Ureter (tissue), 1 donor: ENCODE results near the gene SPACA5. TPM values are rescaled to one million over a fixed set of nuclear protein-coding genes. Genes with fewer than 3 reads are reported as not detected.
"Not testable (repeated sequence)": the region's sequence is repeated elsewhere in the genome, so short reads cannot be mapped to it uniquely, and the experiment has no call there.

Source experiments
- DNase-seq: peaks from one replicate; pipeline ENCODE4 v3.0.0-alpha.2; 2020; ENCODE audit warnings: low spot score
- total RNA-seq: library from RNA; stranded (reverse); gene quantifications from one replicate; pipeline ENCODE4 v1.2.4, GENCODE V29; 2023
- donor health status: DM: yes; HTN: yes; CAD: no.

The SPACA5 gene
- total RNA-seq, 1 donor from 2014 or later, result not detected

- peak; percentile 75 for DNase-seq
Observed at GRCh38 chrX:48021026-48021900, 14.5 kb downstream of the SPACA5 start.

GRCh38 chrX:48022100-48022499 lies 15.3 kb downstream of the SPACA5 start:
- DNase-seq, result no peak

GRCh38 chrX:48022738-48023137 lies 15.9 kb downstream of the SPACA5 start:
- no peak for DNase-seq

GRCh38 chrX:48025561-48025960 lies 18.8 kb downstream of the SPACA5 start:
- DNase-seq, result no peak

GRCh38 chrX:48027545-48027944 lies 20.8 kb downstream of the SPACA5 start:
- DNase-seq, result not testable (repeated sequence)

GRCh38 chrX:48028091-48028490 lies 21.3 kb downstream of the SPACA5 start:
- no peak for DNase-seq

- no peak for DNase-seq
Observed at GRCh38 chrX:48030237-48030636, 23.4 kb downstream of the SPACA5 start.

- not testable (repeated sequence) for DNase-seq
Observed at GRCh38 chrX:48030641-48031173, 23.9 kb downstream of the SPACA5 start.

GRCh38 chrX:48035891-48036290 lies 29.1 kb downstream of the SPACA5 start:
- no peak for DNase-seq

- no peak for DNase-seq
Observed at GRCh38 chrX:48043056-48043455, 36.3 kb downstream of the SPACA5 start.

- no peak for DNase-seq
Observed at GRCh38 chrX:48045410-48046311, 38.9 kb downstream of the SPACA5 start.

- DNase-seq, result no peak
Observed at GRCh38 chrX:48046846-48047245, 40.1 kb downstream of the SPACA5 start.

- DNase-seq, result no peak
Observed at GRCh38 chrX:48058621-48059295, 52.0 kb downstream of the SPACA5 start.

GRCh38 chrX:48059296-48059639 lies 52.5 kb downstream of the SPACA5 start:
- DNase-seq, result no peak

Other genes with a start within 250 kb of the SPACA5 start
- 15.4 TPM for gene ZNF81, start 170.1 kb upstream of the SPACA5 start, total RNA-seq
- 7.0 TPM for gene ZNF182, start 3.0 kb upstream of the SPACA5 start, total RNA-seq
- 5.4 TPM for gene ZNF630, start 64.7 kb downstream of the SPACA5 start, total RNA-seq
- gene SPACA5B, start 123.6 kb downstream of the SPACA5 start, total RNA-seq, result not detected
- gene SSX5, start 189.8 kb downstream of the SPACA5 start, total RNA-seq, result not detected
- gene SSX1, start 248.4 kb downstream of the SPACA5 start, total RNA-seq, result not detected